Measurements from ENCODE around the gene DISC1. TPM values are rescaled to one million over a fixed set of nuclear protein-coding genes. Genes with fewer than 3 reads are reported as not detected.

DISC1 gene
- total RNA-seq, 6 experiments from 2014 or later = 1.8 to 3.3 (median 2.4) TPM

- no peak for ATAC-seq
- Histone ChIP-seq H3K27me3 (no peaks in the 10 kb centered on the region), H3K9me3 (no peaks in the 10 kb centered on the region), H3K36me3 (no peaks in the 10 kb centered on the region), H3K4me3 (no peak overlapping the region), H3K27ac (no peak overlapping the region), H3K4me1 (no peaks in the 10 kb centered on the region)
- no peak for DNase-seq
- 61% methylated on average over 3 of the region's 3 CpGs for WGBS (ENCODE audit: insufficient coverage, low coverage, low lambda C conversion rate, missing lambda C conversion rate)
- TF ChIP-seq CTCF (IDR thresholded peaks at IDR 0.05) = no peak
- no peak for TF ChIP-seq POLR2A (IDR thresholded peaks at IDR 0.05)
- intact Hi-C loops (cut with DNase I) = no loop called here
These were observed 391.8 kb downstream of the DISC1 start for GRCh38 chr1:232018231-232019025.

- H3K27me3 ChIP-seq = no peaks in the 10 kb centered on the region
- intact Hi-C loops (cut with DNase I) = no loop called here
- TF ChIP-seq CTCF (IDR thresholded peaks at IDR 0.05) = no peak
- no peak for TF ChIP-seq POLR2A (IDR thresholded peaks at IDR 0.05)
- H3K36me3 ChIP-seq = no peaks in the 10 kb centered on the region
- DNase-seq (no peak), ATAC-seq (no peak)
- H3K9me3 ChIP-seq = no peaks in the 10 kb centered on the region
- H3K27ac ChIP-seq = no peak overlapping the region
- H3K4me1 ChIP-seq = no peaks in the 10 kb centered on the region
- H3K4me3 ChIP-seq = no peak overlapping the region
- WGBS (ENCODE audit: insufficient coverage, low coverage, low lambda C conversion rate, missing lambda C conversion rate) = 71% methylated on average over 4 of the region's 5 CpGs
These were observed 392.4 kb downstream of the DISC1 start for GRCh38 chr1:232019026-232019340.

- TF ChIP-seq CTCF (IDR thresholded peaks at IDR 0.05) (no peak), POLR2A (IDR thresholded peaks at IDR 0.05) (no peak)
- ATAC-seq (no peak), DNase-seq (no peak)
- H3K36me3 ChIP-seq = no peaks in the 10 kb centered on the region
- no peaks in the 10 kb centered on the region for H3K27me3 ChIP-seq
- no peaks in the 10 kb centered on the region for H3K9me3 ChIP-seq
- H3K27ac ChIP-seq = no peak overlapping the region
- no peak overlapping the region for H3K4me3 ChIP-seq
- H3K4me1 ChIP-seq = no peaks in the 10 kb centered on the region
- WGBS (ENCODE audit: insufficient coverage, low coverage, low lambda C conversion rate, missing lambda C conversion rate) = 62% methylated on average over 1 of the region's 1 CpG
- intact Hi-C loops (cut with DNase I) = no loop called here
These were observed 393.8 kb downstream of the DISC1 start for GRCh38 chr1:232020352-232020751.

- Histone ChIP-seq H3K9me3 (no peaks in the 10 kb centered on the region), H3K27ac (no peak overlapping the region), H3K4me1 (no peaks in the 10 kb centered on the region), H3K36me3 (no peaks in the 10 kb centered on the region), H3K4me3 (no peak overlapping the region), H3K27me3 (no peaks in the 10 kb centered on the region)
- ATAC-seq = no peak
- DNase-seq = no peak
- intact Hi-C loops (cut with DNase I) = no loop called here
- 55% methylated on average over 4 of the region's 4 CpGs for WGBS (ENCODE audit: insufficient coverage, low coverage, low lambda C conversion rate, missing lambda C conversion rate)
- TF ChIP-seq CTCF (IDR thresholded peaks at IDR 0.05) (no peak), POLR2A (IDR thresholded peaks at IDR 0.05) (no peak)
These were observed 402.7 kb downstream of the DISC1 start for GRCh38 chr1:232029315-232029714.

- Histone ChIP-seq H3K27me3 (no peaks in the 10 kb centered on the region), H3K4me3 (no peak overlapping the region), H3K4me1 (no peaks in the 10 kb centered on the region), H3K36me3 (no peaks in the 10 kb centered on the region), H3K27ac (no peak overlapping the region), H3K9me3 (no peaks in the 10 kb centered on the region)
- no peak for TF ChIP-seq POLR2A (IDR thresholded peaks at IDR 0.05)
- no peak for TF ChIP-seq CTCF (IDR thresholded peaks at IDR 0.05)
- ATAC-seq = no peak
- no peak for DNase-seq
- intact Hi-C loops (cut with DNase I) = no loop called here
These were observed 404.6 kb downstream of the DISC1 start for GRCh38 chr1:232031156-232031555.
